Femur (tissue), 1 donor: ENCODE results near the gene NRF1.
A peak's percentile ranks its signal among the peaks of the same experiment; 100 is the strongest.

Source experiments
- DNase-seq: peaks from one replicate; pipeline ENCODE4 v3.0.0-alpha.2; 2017

NRF1 gene

DNA sequence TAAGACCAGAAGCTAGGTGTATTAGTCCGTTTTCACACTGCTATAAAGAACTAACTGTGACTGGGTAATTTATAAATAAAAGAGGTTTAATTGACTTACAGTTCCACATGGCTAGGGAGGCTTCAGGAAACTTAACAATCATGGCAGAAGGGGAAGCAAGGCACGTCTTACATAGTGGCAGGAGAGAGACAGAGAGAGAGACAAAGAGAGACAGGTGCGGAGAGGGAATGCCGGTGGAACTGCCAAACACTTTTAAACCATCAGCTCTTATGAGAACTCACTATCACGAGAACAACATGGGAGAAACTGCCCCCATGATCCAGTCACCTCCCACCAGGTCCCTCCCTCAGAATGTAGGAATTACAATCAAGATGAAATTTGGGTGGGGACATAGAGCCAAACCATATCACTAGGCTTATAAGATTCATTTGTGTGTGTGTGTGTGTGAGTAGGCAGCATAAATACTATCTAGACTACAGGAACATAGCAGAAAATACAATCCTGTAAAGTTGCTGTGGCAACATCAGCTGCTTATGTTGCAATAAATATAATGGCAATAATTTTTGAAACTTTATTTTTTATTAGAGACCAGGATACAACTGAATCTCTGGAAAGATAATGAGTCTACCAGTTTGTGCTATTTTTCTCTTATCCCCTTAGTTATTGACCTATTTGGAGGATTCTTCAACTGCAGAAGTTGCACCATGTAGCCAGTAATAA, 77.1 kb downstream of the NRF1 start:
- DNase-seq, result no peak

DNA sequence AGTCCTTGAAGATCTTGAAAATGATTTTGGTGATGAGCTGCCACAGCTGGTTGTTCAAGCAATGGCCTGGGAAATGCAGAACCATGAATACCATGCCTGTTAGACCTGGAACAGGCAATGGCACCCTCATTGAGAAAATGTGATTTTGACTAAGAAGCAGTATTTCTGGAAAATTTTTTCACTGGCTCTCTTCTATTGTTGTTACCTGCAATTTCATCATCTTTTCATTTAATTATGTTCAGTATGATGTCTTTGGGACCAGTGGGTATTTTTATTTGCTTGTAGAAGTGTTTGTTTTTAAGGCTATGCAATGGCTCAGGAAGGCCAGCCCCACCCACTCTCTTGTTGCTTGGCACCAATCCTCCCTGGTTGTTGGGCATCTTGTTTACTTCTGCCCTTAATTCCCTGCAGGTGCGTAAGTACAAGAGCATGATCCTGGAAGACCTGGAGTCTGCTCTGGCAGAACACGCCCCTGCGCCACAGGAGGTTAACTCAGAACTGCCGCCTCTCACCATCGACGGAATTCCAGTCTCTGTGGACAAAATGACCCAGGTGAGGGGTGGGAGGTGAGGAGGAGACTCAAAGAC, 78.6 kb downstream of the NRF1 start:
- no peak for DNase-seq

DNA sequence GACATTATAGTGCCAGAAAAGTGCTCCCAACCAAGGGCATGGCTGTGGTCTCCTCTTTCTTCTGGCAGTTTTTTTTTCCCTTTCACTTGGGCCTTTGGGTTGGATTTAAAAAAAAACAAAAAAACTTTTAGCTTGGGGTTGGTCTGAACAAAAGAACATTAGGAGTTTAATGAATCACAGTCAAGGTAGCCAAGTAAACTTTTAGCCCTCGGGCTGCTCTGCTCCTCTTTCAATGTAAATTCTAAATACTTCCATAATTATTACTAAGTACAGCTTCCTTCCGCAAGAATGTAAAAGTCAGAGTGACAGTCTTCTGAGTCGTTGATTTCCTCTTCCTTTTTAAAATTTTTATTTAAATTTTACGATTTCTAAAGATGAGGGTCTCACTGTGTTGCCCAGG, 79.2 kb downstream of the NRF1 start:
- DNase-seq, result no peak

DNA sequence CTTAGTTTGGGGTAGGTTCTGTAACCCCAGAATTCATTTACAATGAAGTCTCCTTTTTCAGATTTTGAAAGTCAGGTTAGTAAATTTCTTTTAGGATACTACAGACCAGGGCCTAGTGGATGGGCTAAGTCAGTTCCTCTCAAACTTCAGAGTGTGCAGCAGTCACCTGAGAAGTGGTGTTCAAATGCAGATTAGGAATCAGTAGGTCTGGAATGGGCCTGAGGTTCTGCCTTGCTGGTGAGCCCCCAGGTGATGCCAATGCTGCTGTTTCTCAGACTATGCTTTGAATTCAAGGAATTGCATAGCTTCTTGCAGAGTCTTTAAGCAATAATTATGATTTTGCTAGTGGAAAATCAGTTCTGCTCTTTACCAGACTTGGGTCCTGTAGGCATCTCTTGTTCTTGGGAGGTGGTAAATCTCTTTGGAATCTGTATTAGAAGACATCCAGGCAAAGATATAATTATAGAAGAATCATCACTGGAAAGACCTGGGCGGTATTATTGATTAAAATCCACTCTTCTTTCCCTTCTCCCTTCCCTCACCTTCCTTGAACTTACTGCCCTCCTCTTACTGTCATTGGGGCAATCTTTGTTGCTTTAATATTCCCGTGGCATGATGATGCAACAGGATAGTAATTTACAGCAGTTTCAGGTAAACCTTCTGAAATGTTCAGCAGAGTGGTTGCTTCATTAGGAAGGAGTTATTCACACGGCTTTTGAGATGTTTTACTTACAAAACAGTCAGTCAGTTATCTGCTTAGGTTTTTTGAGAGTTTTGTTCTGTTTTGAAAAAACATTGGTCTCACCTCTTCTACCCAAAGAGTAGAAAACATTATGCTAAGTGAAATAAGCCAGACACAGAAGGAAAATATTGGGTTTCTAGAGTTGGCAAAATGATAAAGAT, 87.2 kb downstream of the NRF1 start:
- no peak for DNase-seq

DNA sequence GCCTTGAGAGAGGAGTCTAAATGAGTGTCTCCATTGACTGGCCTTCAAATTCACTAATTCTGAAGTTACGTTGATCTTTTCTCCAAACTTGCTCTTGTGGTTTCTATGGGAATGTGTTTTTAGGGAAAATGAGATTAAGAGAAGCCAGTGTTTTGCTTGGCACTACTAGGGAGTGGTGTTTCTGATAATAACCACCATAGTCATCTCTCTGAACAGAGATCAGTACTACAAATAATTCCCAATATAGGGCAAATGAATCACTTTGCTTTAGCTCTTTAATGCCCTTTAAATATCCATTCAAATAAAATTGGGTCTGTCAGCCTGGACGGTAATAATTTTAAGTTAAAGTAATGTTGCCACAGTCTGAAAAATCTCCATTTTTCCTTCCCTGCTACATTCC, 90.8 kb downstream of the NRF1 start:
- no peak for DNase-seq

DNA sequence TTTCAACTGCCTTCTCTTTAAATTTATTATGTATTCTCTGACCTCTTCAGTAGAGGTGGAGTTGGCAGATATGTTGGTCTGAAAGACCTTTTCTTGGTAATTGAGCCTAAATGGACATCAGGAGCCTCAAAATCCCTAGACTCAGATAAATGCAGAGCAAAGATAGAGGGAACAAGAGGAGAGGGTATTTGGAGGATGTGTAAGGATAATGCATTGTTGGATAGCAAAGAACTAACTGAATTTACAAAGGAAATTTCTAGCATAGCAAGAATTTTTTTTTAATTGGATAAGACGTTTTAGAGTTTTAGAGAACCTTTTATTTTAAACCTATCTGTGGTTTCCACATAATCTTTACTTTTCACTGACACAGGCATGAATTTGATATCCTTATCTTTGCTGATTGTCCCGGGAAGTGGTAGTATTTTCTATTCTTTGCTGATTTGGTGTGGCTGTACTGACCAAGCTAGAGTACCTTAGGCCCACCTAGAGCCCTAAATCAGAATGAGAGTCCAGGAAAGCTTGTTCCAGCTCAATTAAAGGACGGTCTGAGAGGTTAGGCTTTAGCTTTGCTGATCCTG, 91.3 kb downstream of the NRF1 start:
- no peak for DNase-seq

DNA sequence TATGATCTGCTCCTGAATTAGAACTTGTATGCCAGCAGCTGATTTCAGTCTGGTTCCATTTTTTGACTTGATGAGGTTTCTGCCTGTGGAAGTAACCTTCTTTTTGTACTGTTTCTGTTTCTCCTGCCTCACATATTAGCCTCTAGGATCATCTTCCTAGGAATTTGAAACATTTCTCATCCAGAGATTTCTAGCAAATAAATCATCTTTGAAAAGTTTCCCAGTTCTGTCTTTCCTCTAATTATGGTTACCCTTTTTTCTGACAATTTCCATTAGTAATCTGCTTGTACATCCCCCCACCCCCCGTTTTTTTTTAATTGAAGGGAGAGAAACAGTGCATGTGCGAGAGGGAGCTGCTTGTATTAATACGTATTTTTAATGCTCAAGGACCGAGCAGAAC, 92.2 kb downstream of the NRF1 start:
- DNase-seq, result no peak

DNA sequence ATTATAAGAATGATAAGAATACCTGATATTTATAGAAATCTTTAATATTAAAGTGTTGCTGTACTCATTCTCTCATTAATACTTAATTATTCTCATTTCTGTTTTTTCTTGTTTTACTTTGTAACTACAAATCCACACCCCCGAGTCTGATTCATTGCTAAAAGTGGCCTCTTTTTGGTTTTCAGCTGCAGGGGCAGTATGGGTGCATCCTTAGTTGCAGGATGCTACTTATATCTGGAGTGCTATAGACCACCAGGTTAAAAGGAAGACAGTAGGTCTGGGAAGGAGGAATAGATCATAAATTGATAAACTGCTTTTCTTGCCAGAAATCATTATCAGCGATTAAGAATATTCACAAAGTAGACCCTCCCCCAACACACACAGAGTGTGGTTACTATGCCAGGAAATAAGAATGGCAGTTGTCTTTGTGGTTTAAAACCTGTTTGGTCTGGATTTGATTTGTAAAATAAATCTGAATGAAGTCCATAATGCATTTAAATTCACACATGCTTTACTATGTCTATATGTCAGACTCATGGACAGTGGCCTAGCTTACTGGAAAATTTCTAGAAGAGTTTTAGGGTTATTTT, 96.5 kb downstream of the NRF1 start:
- no peak for DNase-seq

DNA sequence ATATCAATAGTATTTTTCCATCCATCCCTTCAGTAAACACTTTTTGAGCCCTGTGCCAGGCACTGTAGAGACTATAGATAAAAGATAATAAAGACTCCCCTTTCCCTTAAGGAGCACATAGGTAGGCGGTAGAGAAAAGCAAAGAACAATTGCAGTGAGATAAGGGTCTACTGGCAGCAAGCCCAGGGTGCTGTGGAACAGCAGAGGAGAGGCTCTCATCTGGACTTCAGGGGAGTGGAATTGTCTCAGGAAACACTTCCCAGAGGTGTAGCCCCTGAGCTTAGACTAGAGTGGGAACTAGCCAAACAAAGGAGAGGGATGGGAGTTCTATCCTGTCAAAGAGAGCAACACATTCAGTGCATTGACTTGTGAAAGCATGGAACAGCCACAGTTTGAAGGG, 102.0 kb downstream of the NRF1 start:
- DNase-seq, result no peak

DNA sequence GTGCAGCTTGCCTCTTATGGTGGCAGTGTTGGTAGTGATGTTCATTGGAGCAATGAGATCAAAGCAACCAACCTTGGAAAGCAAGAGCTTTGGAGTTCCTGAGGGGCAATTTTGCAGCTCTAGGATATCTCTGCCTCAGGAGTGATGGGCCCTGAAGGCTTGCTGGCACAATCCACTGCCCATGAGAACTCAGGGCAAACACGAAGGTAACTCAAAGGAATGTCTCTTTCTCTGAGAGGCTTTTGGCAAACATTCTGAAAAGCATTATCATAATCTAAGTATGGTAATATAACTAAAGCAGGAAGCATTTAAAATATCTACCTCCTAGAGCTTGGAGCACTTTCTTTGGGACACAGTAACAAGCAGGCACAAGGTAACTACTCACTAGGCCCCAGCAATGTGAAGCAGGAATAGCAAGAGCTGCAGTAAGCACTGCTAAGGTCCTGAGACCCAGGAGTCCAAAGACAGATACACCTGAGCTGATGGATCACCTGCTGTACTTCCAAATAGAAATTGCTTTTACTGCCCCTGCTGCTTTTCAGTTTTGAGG, 103.1 kb downstream of the NRF1 start:
- DNase-seq, result no peak

DNA sequence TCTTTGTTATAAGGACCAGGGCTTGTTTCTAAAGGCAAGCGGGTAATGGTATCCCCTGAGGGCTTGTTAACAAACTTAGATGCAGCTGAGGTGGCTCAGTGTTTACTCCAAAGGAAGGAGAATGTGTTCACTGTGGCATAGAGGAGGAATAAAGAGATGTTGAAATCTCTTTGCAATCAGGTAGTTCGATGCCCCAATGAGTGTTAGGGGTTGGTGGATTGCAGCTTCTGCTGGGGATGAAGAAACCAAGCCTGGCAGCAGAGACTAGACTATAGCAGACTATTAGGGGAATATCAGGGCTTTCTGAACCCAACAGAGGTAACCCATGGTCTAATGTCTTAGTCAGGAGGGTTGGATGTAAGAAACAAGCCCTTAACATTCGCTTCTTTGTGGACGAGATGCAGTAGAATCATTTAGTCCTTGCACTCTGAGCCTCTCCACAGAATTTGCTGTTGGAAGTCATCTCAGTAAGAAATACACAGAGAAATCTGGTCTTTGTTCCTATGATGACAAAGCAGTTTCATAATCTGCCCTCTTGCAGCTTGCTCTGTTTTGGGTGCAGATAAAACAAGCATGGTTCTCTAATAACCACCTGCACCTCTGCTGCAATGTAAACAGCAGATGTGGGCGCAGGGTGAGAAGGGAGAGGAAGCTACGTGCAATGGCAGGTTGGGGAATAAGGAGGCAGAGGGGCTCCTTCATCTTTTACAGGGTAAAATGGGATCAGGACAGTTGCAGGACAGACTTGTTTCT, 108.6 kb downstream of the NRF1 start:
- DNase-seq, result no peak

DNA sequence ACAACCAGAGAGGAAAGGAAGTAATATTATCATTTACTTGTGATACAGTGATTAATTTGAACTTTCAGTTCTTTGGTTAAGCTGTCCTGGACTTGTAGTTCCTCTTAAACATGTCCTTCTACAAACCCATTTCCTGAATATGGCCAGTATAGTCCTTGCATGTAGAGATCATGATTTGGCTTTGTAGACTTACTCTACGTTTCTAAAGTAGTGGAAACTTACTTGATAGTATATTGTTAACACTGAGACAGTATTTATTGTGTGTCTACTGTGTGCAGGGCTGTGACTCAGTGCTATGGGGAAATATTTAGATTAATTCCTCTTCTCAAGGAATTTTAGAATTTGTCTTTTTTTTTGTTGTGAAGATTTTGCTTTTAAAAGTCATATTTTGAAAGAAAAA, 109.5 kb downstream of the NRF1 start:
- no peak for DNase-seq

DNA sequence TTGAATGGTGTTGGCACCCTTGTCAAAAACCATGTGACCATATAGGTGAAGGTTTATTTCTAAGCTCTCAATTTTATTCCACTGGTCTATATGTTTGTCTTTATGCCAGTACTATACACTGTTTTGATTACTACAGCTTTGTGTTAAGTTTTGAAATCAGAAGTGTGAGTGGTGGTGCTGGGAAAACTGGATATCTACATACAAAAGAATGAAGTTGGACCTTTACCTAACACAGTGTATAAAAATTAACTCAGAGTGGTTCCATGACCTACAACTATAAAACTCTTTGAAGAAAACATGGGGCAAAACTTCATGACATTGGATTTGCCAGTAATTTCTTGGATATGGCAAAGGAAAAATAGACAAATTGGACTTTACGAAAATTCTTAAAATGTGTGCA, 112.2 kb downstream of the NRF1 start:
- no peak for DNase-seq

DNA sequence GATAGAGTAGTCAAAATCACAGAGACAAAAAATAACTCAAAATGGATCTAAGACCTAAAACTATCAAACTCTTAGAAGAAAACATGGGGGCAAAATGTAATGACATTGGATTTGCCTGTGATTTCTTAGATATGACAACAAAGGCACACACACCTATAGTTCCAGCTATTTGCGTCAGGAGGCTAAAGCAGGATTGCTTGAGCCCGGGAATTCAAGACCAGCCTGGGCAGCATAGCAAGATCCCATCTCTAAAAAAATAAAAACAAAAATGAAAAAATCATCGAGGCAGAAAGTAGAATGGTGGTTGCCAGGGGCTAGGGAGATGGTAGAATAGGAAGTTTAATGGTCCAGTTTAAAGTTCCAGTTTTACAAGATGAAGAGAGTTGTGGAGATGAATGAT, 113.3 kb downstream of the NRF1 start:
- no peak for DNase-seq

DNA sequence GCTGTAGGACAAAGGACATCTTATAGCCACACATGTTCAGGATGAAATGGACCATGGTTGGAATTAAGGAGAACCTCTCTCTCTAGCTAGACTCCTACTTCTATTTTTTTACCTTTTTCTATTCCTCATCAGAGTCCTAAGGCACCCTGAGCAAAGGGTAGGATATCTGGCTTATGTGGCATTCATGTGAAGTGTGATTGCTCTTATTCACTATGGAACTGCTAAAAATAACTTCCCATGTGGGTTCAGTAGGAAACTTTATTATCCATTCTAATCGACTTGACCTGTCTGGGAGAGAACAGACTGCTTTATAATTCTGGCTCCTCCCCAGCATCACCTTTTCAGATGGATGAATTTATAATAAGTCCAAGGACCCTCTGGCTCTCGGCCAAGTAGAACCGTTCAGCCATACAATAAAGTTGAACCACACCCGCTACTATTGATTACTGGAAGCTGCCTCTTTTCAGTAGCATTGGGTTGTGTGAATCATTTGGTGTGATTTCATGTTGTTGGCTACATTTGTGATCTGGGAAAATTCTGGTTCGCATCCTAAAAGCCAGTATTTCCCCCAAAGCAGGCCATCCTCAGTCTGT, 117.5 kb downstream of the NRF1 start:
- DNase-seq, result no peak

DNA sequence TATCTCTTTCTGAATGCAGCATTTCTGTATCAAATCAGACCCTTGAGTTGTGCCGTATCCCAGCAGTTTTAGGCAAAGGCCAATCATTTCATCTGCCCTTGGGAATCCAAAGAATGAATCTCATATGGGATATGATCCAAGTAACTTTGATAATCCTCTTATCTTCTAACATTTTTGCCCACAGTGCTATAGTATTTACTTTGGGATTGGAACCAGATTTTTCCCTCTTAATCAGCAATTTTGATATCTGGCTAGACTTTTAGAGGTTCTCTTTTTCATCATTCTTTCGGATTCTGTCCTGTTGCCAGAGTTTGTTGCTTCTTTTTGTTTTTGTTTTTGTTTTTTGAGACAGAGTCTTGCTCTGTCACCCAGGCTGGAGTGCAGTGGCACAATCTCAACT, 118.0 kb downstream of the NRF1 start:
- no peak for DNase-seq

DNA sequence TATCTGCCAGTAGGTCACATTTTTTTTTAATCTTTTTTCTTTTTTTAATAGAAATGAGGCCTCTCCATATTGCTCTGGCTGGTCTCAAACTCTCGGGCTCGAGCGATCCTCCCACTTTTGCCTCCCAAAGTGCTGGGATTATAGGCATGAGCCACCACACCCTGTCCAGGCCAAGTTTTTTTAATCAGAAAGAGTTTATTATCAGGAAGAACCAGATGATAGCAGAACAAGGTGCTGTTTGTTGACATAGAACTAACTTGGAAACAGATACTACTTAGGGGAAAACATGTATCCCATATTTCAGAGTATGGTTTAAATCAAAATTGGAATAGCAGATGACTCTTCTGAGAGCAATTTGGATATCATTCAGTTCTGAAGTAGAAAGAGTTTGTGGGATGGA, 118.6 kb downstream of the NRF1 start:
- DNase-seq, result no peak

DNA sequence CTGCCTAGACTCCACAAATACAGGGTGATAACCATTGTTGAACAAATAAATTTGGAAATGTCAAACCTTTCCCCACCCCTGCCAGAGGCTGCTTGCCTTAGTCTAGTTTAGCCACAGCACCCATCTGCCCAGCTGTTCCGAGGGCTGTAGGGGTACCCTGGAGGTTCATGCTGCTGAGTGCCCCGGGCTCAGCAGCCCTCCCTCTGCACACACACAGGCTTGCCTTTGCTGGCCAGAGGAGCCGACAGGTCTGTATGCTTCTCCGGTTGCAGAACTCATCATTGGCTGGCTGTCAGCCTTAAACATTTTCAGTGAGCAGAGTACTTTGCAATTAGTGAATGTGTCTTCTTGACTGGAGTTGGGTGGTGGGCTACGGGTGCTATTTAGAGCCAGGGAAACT, 122.9 kb downstream of the NRF1 start:
- no peak for DNase-seq

DNA sequence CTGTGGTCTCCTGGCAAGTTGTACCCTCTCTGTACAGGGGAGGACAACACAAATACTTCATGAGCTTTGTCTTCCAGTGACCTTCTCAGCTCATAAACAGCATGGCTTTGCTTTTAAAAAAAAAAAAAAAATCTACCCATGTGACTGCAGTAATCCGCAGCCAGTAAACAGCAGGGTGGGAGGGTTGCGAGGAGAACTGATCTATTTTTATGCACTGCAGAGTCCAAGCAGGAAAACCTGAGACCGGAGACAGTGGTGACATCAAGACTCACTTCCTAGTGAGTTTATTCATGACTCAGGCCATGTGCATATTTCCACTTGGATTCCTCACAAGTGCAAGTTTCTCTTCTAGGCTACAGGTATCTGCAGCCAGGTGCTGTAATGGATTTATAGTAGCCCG, 127.9 kb downstream of the NRF1 start:
- peak; percentile 48 for DNase-seq

DNA sequence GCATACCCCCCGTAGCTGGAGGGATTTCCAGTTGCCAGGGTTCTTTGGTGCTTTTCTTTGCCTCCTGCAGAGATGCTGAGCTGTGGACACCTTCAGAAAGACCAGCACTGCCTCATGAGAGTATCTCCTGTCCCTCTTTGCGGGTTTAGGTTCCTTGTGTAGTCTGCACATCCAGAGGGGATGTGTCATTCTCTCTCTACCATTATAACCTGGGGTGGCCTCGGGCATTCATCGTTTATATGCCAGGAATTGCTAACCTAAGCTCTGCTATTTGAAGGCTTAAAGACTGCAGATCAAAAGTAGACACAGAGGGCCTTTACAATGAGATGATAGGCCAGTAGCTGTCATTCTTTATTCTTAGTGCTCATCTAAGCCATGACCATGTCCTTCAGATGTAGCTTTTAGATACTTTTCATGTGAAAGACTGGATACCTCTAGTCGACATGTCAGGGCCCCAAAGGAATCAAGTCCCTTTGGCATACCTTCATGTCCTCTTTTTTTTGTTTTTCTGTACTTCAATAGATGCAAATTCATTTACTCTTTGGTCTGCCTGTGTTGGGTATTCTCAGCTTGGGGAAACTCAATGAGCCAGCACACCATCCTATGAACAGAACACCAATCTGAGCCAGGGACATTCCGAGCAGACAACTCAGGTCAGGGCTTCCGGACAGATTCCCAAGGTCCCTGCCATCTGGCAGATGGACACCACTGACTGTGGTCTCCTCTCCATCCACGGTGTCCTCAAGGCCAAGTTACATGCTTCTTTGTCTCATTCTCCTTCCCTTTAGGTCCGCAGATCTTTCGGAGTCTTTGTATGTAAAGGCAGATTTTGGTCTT, 129.3 kb downstream of the NRF1 start:
- DNase-seq, result no peak

DNA sequence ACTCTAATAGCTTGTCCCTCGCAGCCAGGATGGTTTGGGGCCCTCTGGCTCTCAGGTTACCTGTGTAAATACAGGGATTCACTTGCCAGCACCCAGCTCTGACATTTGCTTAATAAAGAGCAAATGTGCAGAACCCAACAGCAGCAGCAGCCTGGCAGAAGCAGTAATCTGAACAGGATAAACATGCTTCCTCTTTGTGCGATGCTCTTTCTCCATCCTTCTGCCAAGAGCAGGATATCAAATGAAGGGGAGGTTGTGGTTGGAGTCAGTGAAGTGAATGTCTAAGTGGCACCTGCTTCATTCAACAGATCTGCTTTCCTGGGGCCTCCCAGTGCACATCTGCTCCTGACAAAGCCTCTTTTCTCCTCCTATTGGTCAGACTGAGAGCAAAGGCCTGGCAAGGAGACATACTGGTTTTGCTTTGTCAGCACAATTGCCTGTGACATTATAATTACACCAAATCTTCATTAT, 130.3 kb downstream of the NRF1 start:
- DNase-seq, result no peak
